H1 (cell line): ENCODE data around the gene CAMK2A. TPM values are rescaled to one million over a fixed set of nuclear protein-coding genes. Genes with fewer than 3 reads are reported as not detected.

Experiments used
- CTCF ChIA-PET: fragments of 300-600 bp; sonication (Branson Sonifier 250); formaldehyde crosslinking; loops from one replicate; lab custom pipeline; 2021; ENCODE audit not compliant: partially characterized antibody; lab: Charles Lee
- POLR2A ChIA-PET: fragments of 300-600 bp; sonication (Branson Sonifier 250); formaldehyde crosslinking; loops from one replicate; lab custom pipeline; 2021; ENCODE audit warnings: inconsistent platforms; ENCODE audit not compliant: partially characterized antibody; lab: Charles Lee
- DNase-seq, 2 experiments: peaks; one replicate each; pipeline versions ENCODE4 v3.0.0 to v3.0.0-alpha.2; 2010 to 2022; ENCODE audit warnings: low spot score in 2 of 2, low read depth in 1 of 2, mixed read lengths in 1 of 2
- FAIRE-seq: peaks from 2 replicates; lab custom pipeline; 2011; peaks lifted over from hg19 to GRCh38; lab: Jason Lieb, UNC
- H2AFZ ChIP-seq: 2 replicates; pipeline ENCODE4 v1.8.1; 2012; ENCODE audit warnings: low read length, inconsistent platforms
- H2AK5ac ChIP-seq: 2 replicates; pipeline ENCODE4 v1.6.1; 2013; ENCODE audit warnings: low read depth, low read length
- H2BK120ac ChIP-seq: replicated peaks from 2 replicates; pipeline ENCODE3; 2013; ENCODE audit warnings: low read depth, low read length, inconsistent platforms
- H2BK12ac ChIP-seq: 2 replicates; pipeline ENCODE4 v1.6.1; 2013; ENCODE audit warnings: low read depth, low read length
- H2BK15ac ChIP-seq: 2 replicates; pipeline ENCODE4 v1.6.1; 2013; ENCODE audit warnings: low read length
- H2BK20ac ChIP-seq: 2 replicates; pipeline ENCODE4 v1.6.1; 2013; ENCODE audit warnings: low read length
- H2BK5ac ChIP-seq: 2 replicates; pipeline ENCODE4 v1.6.1; 2013; ENCODE audit warnings: low read depth, low read length
- H3K14ac ChIP-seq: 2 replicates; pipeline ENCODE4 v1.6.1; 2013; ENCODE audit warnings: inconsistent platforms; ENCODE audit not compliant: insufficient read length
- H3K18ac ChIP-seq: 2 replicates; pipeline ENCODE4 v1.6.1; 2013; ENCODE audit warnings: low read length; ENCODE audit errors: extremely low read depth
- H3K23ac ChIP-seq: 2 replicates; pipeline ENCODE4 v1.6.1; 2013; ENCODE audit warnings: inconsistent platforms; ENCODE audit not compliant: insufficient read length
- H3K23me2 ChIP-seq: 2 replicates; pipeline ENCODE4 v1.6.1; 2013; ENCODE audit warnings: low read depth, low read length
- H3K27ac ChIP-seq: 2 replicates; pipeline ENCODE4 v1.6.1; 2011; ENCODE audit warnings: low read depth, low read length, inconsistent platforms
- H3K27me3 ChIP-seq, 4 experiments: replicated peaks in 1 of 4; 1 replicate in 1 of 4; 2 replicates in 3 of 4; pipeline versions ENCODE4 v1.6.1 to v1.8.1; 2011 to 2013; ENCODE audit warnings: low read length in 3 of 4, mild to moderate bottlenecking in 3 of 4, inconsistent platforms in 2 of 4, mixed read lengths in 2 of 4, moderate library complexity in 1 of 4; ENCODE audit not compliant: control insufficient read depth in 3 of 4, insufficient read depth in 3 of 4; ENCODE audit errors: extremely low read depth in 1 of 4
- H3K36me3 ChIP-seq, 4 experiments: 2 replicates each; pipeline versions ENCODE4 v1.6.1 to v1.8.1; 2011 to 2013; ENCODE audit warnings: mild to moderate bottlenecking in 4 of 4, low read length in 3 of 4, moderate library complexity in 2 of 4, control low read depth in 1 of 4, inconsistent platforms in 1 of 4; ENCODE audit not compliant: insufficient read depth in 4 of 4, control insufficient read depth in 2 of 4
- H3K4ac ChIP-seq: replicated peaks from 2 replicates; pipeline ENCODE3; 2013; ENCODE audit warnings: low read length, low read depth, mixed read lengths, inconsistent platforms; ENCODE audit not compliant: insufficient read length
- H3K4me1 ChIP-seq, 4 experiments: replicated peaks in 1 of 4; 1 replicate in 1 of 4; 2 replicates in 3 of 4; pipeline versions ENCODE4 v1.6.1 to v1.8.1; 2011 to 2013; ENCODE audit warnings: low read length in 3 of 4, inconsistent platforms in 2 of 4, mixed read lengths in 1 of 4; ENCODE audit not compliant: insufficient read depth in 4 of 4, control insufficient read depth in 3 of 4
- H3K4me2 ChIP-seq, 2 experiments: 2 replicates each; pipeline versions ENCODE4 v1.6.1 to v1.8.1; 2011 to 2013; ENCODE audit warnings: low read depth in 2 of 2, low read length in 2 of 2, control low read depth in 1 of 2, inconsistent platforms in 1 of 2, mild to moderate bottlenecking in 1 of 2; ENCODE audit not compliant: insufficient read depth in 1 of 2
- H3K4me3 ChIP-seq, 4 experiments: fragments of 200-600, 300-600 bp in 1 of 4; sonication (generic), shearing (Covaris generic), sonication (Bioruptor Twin) in 1 of 4; 2 replicates each; pipeline versions ENCODE4 v1.5.1 to v1.8.1; 2011 to 2016; ENCODE audit warnings: low read length in 4 of 4, low read depth in 3 of 4, control low read depth in 2 of 4, inconsistent platforms in 2 of 4, mild to moderate bottlenecking in 2 of 4, mixed read lengths in 1 of 4, moderate library complexity in 1 of 4; ENCODE audit not compliant: insufficient read depth in 2 of 4; ENCODE audit errors: extremely low read depth in 1 of 4
- H3K56ac ChIP-seq: replicated peaks from 2 replicates; pipeline ENCODE3; 2013; ENCODE audit warnings: low read depth, mild to moderate bottlenecking, mixed read lengths, low read length, inconsistent platforms; ENCODE audit not compliant: insufficient read length
- H3K79me1 ChIP-seq: 2 replicates; pipeline ENCODE4 v1.6.1; 2013; ENCODE audit warnings: low read depth, low read length, control low read depth
- H3K79me2 ChIP-seq, 2 experiments: 2 replicates each; pipeline versions ENCODE4 v1.6.1 to v1.8.1; 2012 to 2013; ENCODE audit warnings: low read length in 2 of 2, mild to moderate bottlenecking in 2 of 2, inconsistent platforms in 1 of 2; ENCODE audit not compliant: insufficient read depth in 2 of 2, control insufficient read depth in 1 of 2
- H3K9ac ChIP-seq, 4 experiments: replicated peaks in 1 of 4; 1 replicate in 1 of 4; 2 replicates in 3 of 4; pipeline versions ENCODE4 v1.6.1 to v1.8.1; 2011 to 2013; ENCODE audit warnings: low read depth in 3 of 4, low read length in 3 of 4, control low read depth in 2 of 4, mild to moderate bottlenecking in 2 of 4, moderate library complexity in 2 of 4, inconsistent platforms in 1 of 4; ENCODE audit errors: extremely low read depth in 1 of 4
- H3K9me3 ChIP-seq, 2 experiments: 2 replicates each; pipeline versions ENCODE4 v1.6.1 to v1.8.1; 2012 to 2013; ENCODE audit warnings: mild to moderate bottlenecking in 2 of 2, moderate library complexity in 2 of 2, control low read depth in 1 of 2, inconsistent platforms in 1 of 2, low read depth in 1 of 2, low read length in 1 of 2, mixed read lengths in 1 of 2; ENCODE audit not compliant: insufficient read depth in 2 of 2
- H4K20me1 ChIP-seq, 2 experiments: replicated peaks in 1 of 2; 2 replicates each; pipeline versions ENCODE3 to v1.8.1; 2011 to 2013; ENCODE audit warnings: inconsistent platforms in 2 of 2, low read length in 2 of 2, mild to moderate bottlenecking in 1 of 2; ENCODE audit not compliant: insufficient read depth in 2 of 2, control insufficient read depth in 1 of 2
- H4K5ac ChIP-seq: 2 replicates; pipeline ENCODE4 v1.6.1; 2013; ENCODE audit warnings: low read length, low read depth, mixed read lengths, inconsistent platforms; ENCODE audit not compliant: insufficient read length
- H4K8ac ChIP-seq: 2 replicates; pipeline ENCODE4 v1.8.0; 2013; ENCODE audit warnings: mild to moderate bottlenecking, moderate library complexity, low read length, inconsistent platforms; ENCODE audit not compliant: insufficient read depth; ENCODE audit errors: extremely low read depth
- H4K91ac ChIP-seq: replicated peaks from 2 replicates; pipeline ENCODE3; 2013; ENCODE audit warnings: low read length, mixed read lengths, inconsistent platforms; ENCODE audit not compliant: insufficient read length
- BCL11A ChIP-seq, 2 experiments: IDR thresholded peaks; one replicate each; pipeline ENCODE4 v1.6.1; 2011; ENCODE audit warnings: low read depth in 2 of 2, low read length in 2 of 2, mild to moderate bottlenecking in 2 of 2
- EZH2 ChIP-seq: fragments of 200-600 bp; sonication (generic); IDR thresholded peaks from 2 replicates; pipeline ENCODE4 v1.7.1; 2012; ENCODE audit warnings: low read depth, mild to moderate bottlenecking, moderate library complexity, low read length, inconsistent platforms; ENCODE audit not compliant: severe bottlenecking
- PHF8 ChIP-seq: fragments of 200-600 bp; sonication (generic); conservative IDR thresholded peaks from 2 replicates; pipeline ENCODE4 v1.7.1; 2012; ENCODE audit warnings: low read depth, mild to moderate bottlenecking, inconsistent platforms, low read length, moderate library complexity
- SP2 ChIP-seq: IDR thresholded peaks from 2 replicates; pipeline ENCODE4 v1.6.1; 2012; ENCODE audit warnings: mild to moderate bottlenecking, low read length, inconsistent platforms
- SRF ChIP-seq: IDR thresholded peaks from 2 replicates; pipeline ENCODE4 v1.6.1; 2011; ENCODE audit warnings: mild to moderate bottlenecking, low read depth, low read length, moderate library complexity
- TBP ChIP-seq: IDR thresholded peaks from 2 replicates; pipeline ENCODE4 v1.6.1; 2011; ENCODE audit warnings: low read depth, low read length, improper control_type of control experiment
- TCF12 ChIP-seq: IDR thresholded peaks from 2 replicates; pipeline ENCODE4 v1.6.1; 2011; ENCODE audit warnings: low read depth, mild to moderate bottlenecking, low read length
- ZNF274 ChIP-seq: IDR thresholded peaks from 2 replicates; pipeline ENCODE4 v1.7.0; 2012; ENCODE audit warnings: low read length, borderline replicate concordance; ENCODE audit errors: extremely low read depth
- WGBS, 2 experiments: shearing (Covaris generic) in 1 of 2; methylation state at CpG; one replicate each; pipeline versions ENCODE4 v1.1.6 to v1.1.7; 2013 to 2015; ENCODE audit warnings: low lambda C conversion rate in 2 of 2, mixed read lengths in 2 of 2, inconsistent platforms in 1 of 2, low coverage in 1 of 2, missing lambda C conversion rate in 1 of 2; ENCODE audit not compliant: insufficient replicate concordance in 2 of 2, insufficient coverage in 1 of 2, insufficient read length in 1 of 2; ENCODE audit errors: extremely low coverage in 1 of 2, missing lambda C conversion rate in 1 of 2; 5-methylcytosine and 5-hydroxymethylcytosine counted together
- polyA plus RNA-seq, 7 experiments: library from polyadenylated mRNA; depleted of rRNA in 3 of 7; stranded (reverse) in 5 of 7; unstranded in 2 of 7; fragments of >200 nt in 5 of 7; fragments of 200-250 nt in 2 of 7; gene quantifications; 1 replicate in 5 of 7; 2 replicates in 1 of 7; 4 replicates in 1 of 7; pipeline versions ENCODE4 v1.2.1 to v1.2.3, GENCODE V29; 2011 to 2013; ENCODE audit warnings: missing spikeins in 2 of 7, mixed read lengths in 2 of 7
- total RNA-seq: library from RNA; stranded (reverse); fragmentation: NEBNext Ultra II Directional; extraction: Animal tissue kit (Norgen Biotek cat#: 25700); gene quantifications from 2 replicates; pipeline ENCODE4 v1.2.1, GENCODE V29; 2021
- TF ChIP-seq, protein P1 (sequence below): IDR thresholded peaks from 2 replicates; pipeline ENCODE4 v1.6.1; 2012; ENCODE audit warnings: low read length, inconsistent platforms
- TF ChIP-seq, protein P2 (sequence below): IDR thresholded peaks from 2 replicates; pipeline ENCODE4 v1.6.1; 2011; ENCODE audit warnings: low read length, improper control_type of control experiment

CAMK2A gene
- total and polyA plus RNA-seq, 2 of the 8 experiments (the other 6 are each of a cell fraction or from before 2014, with no cell fraction given) = 0.20 to 0.28 TPM

DNA sequence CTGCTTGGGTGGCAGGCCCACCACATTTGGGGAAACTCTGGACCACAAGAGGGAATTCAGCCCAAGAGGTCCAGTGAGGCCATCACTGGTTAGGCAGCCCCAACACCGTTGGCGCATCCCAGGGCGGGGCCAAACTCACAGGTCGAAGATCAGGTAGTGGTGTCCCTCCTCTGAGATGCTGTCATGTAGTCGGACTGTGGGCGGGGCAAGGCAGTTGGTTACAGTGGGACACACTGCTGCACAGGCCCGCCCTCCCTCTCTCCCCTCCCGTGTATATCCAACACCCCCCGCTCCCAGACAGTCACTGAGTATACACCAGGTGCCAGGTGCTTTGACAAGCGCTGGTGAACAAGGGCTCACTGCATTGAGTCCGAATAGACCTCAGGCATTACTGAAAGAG is 32.1 kb downstream of the CAMK2A start:
- CTCF ChIA-PET = interaction anchor here (0.6 to 3.6 kb wide), 10 partner anchors 8 to 189 kb away, joined by 3 to 23 read pairs (median 4); no protein-coding TSS in a partner anchor
- no peak overlapping the region for H3K56ac ChIP-seq
- no peaks in the 10 kb centered on the region for H3K36me3 ChIP-seq
- H3K79me1 ChIP-seq = no peaks in the 10 kb centered on the region
- H3K4ac ChIP-seq = no peak overlapping the region
- no peak overlapping the region for H2BK12ac ChIP-seq
- H3K9me3 ChIP-seq = no peaks in the 10 kb centered on the region
- no peak overlapping the region for H2BK20ac ChIP-seq
- H2BK15ac ChIP-seq = no peak overlapping the region
- no peak overlapping the region for H3K4me2 ChIP-seq
- H3K23ac ChIP-seq = no peak overlapping the region
- no peaks in the 10 kb centered on the region for H3K79me2 ChIP-seq
- H3K27me3 ChIP-seq = no peaks in the 10 kb centered on the region; a peak in 2 of 7 replicates
- no peak overlapping the region for H3K4me3 ChIP-seq
- no peak overlapping the region for H4K5ac ChIP-seq
- H4K8ac ChIP-seq = no peak overlapping the region
- no peak overlapping the region for H4K91ac ChIP-seq
- H3K18ac ChIP-seq = no peak overlapping the region
- no peak overlapping the region for H3K9ac ChIP-seq
- no peak overlapping the region for H2BK5ac ChIP-seq
- peaks cover 0 to 3% (median 1%) of the 10 kb centered on the region in 4 experiments; a peak in 3 of 7 replicates for H3K4me1 ChIP-seq
- H2BK120ac ChIP-seq = no peak overlapping the region
- FAIRE-seq (no peak), DNase-seq (no peak)
- POLR2A ChIA-PET = no interaction called here
- no peak overlapping the region for H2AK5ac ChIP-seq
- H4K20me1 ChIP-seq = no peaks in the 10 kb centered on the region
- no peak for TF ChIP-seq BCL11A (IDR thresholded peaks at IDR 0.05; ENCODE audit: low read depth in 2 of 2, low read length in 2 of 2)
- no peak for TF ChIP-seq TBP
- TF ChIP-seq, protein P1, sequence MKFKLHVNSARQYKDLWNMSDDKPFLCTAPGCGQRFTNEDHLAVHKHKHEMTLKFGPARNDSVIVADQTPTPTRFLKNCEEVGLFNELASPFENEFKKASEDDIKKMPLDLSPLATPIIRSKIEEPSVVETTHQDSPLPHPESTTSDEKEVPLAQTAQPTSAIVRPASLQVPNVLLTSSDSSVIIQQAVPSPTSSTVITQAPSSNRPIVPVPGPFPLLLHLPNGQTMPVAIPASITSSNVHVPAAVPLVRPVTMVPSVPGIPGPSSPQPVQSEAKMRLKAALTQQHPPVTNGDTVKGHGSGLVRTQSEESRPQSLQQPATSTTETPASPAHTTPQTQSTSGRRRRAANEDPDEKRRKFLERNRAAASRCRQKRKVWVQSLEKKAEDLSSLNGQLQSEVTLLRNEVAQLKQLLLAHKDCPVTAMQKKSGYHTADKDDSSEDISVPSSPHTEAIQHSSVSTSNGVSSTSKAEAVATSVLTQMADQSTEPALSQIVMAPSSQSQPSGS = no peak
- no peak for TF ChIP-seq SP2
- no peak for TF ChIP-seq SRF
- no peak for TF ChIP-seq ZNF274
- TF ChIP-seq EZH2 = no peak
- no peak for TF ChIP-seq PHF8
- TF ChIP-seq, protein P2, sequence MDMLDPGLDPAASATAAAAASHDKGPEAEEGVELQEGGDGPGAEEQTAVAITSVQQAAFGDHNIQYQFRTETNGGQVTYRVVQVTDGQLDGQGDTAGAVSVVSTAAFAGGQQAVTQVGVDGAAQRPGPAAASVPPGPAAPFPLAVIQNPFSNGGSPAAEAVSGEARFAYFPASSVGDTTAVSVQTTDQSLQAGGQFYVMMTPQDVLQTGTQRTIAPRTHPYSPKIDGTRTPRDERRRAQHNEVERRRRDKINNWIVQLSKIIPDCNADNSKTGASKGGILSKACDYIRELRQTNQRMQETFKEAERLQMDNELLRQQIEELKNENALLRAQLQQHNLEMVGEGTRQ = no peak
- TF ChIP-seq TCF12 = no peak
- H2AFZ ChIP-seq = no peak overlapping the region
- no peak overlapping the region for H3K14ac ChIP-seq
- 85% methylated on average over 10 of the region's 11 CpGs; no CpG with 5 or more reads in 1 of the 2 experiments for WGBS, 2 experiments
- H3K23me2 ChIP-seq = no peaks in the 10 kb centered on the region
- no peak overlapping the region for H3K27ac ChIP-seq
